H9 (cell line): ENCODE data around the gene ACVR1. TPM values are rescaled to one million over a fixed set of nuclear protein-coding genes. Genes with fewer than 3 reads are reported as not detected.

Experiments
- DNase-seq: peaks from one replicate; pipeline ENCODE4 v3.0.0-alpha.2; 2017
- H2AFZ ChIP-seq: one replicate; pipeline ENCODE4 v1.6.1; 2013; ENCODE audit warnings: mild to moderate bottlenecking, low read length, control low read depth, moderate library complexity
- H2AK5ac ChIP-seq: 2 replicates; pipeline ENCODE4 v1.6.1; 2013; ENCODE audit warnings: low read length, control low read depth, mixed read lengths; ENCODE audit not compliant: insufficient read length
- H2BK120ac ChIP-seq: one replicate; pipeline ENCODE4 v1.6.1; 2013; ENCODE audit warnings: low read depth, mild to moderate bottlenecking, low read length, control low read depth, inconsistent platforms; ENCODE audit not compliant: poor library complexity, severe bottlenecking
- H2BK12ac ChIP-seq: 2 replicates; pipeline ENCODE4 v1.6.1; 2013; ENCODE audit warnings: low read length, control low read depth, mixed read lengths, low read depth; ENCODE audit not compliant: insufficient read length
- H2BK15ac ChIP-seq: 2 replicates; pipeline ENCODE4 v1.6.1; 2013; ENCODE audit warnings: low read depth, low read length, control low read depth
- H2BK20ac ChIP-seq: one replicate; pipeline ENCODE4 v1.6.1; 2013; ENCODE audit warnings: low read depth, mild to moderate bottlenecking, low read length, control low read depth, inconsistent platforms; ENCODE audit not compliant: poor library complexity, severe bottlenecking
- H2BK5ac ChIP-seq: 2 replicates; pipeline ENCODE4 v1.6.1; 2013; ENCODE audit warnings: low read length, control low read depth, mixed read lengths; ENCODE audit not compliant: insufficient read length
- H3K14ac ChIP-seq: 2 replicates; pipeline ENCODE4 v1.6.1; 2013; ENCODE audit warnings: low read length, control low read depth; ENCODE audit not compliant: insufficient read depth
- H3K18ac ChIP-seq: 2 replicates; pipeline ENCODE4 v1.6.1; 2013; ENCODE audit warnings: low read depth, mild to moderate bottlenecking, mixed read lengths, low read length, control low read depth; ENCODE audit not compliant: insufficient read length
- H3K23ac ChIP-seq: 2 replicates; pipeline ENCODE4 v1.6.1; 2013; ENCODE audit warnings: low read length, control low read depth, mixed read lengths, low read depth; ENCODE audit not compliant: insufficient read length
- H3K23me2 ChIP-seq: 2 replicates; pipeline ENCODE4 v1.6.1; 2013; ENCODE audit warnings: low read depth, mild to moderate bottlenecking, mixed read lengths, low read length, control low read depth; ENCODE audit not compliant: insufficient read length, poor library complexity, severe bottlenecking
- H3K27ac ChIP-seq: 2 replicates; pipeline ENCODE4 v1.5.1; 2013; ENCODE audit warnings: low read length, control low read depth, mixed read lengths, low read depth; ENCODE audit not compliant: insufficient read length
- H3K27me3 ChIP-seq: 2 replicates; pipeline ENCODE4 v1.6.1; 2013; ENCODE audit warnings: low read length, control low read depth, inconsistent platforms; ENCODE audit not compliant: insufficient read depth
- H3K4ac ChIP-seq: 2 replicates; pipeline ENCODE4 v1.6.1; 2013; ENCODE audit warnings: low read depth, mild to moderate bottlenecking, control low read depth, inconsistent platforms, low read length, moderate library complexity
- H3K4me1 ChIP-seq: 2 replicates; pipeline ENCODE4 v1.6.1; 2013; ENCODE audit warnings: low read length, control low read depth, inconsistent platforms; ENCODE audit not compliant: insufficient read depth
- H3K4me2 ChIP-seq: 2 replicates; pipeline ENCODE4 v1.6.1; 2013; ENCODE audit warnings: low read length, control low read depth, mixed read lengths; ENCODE audit not compliant: insufficient read length, insufficient read depth
- H3K56ac ChIP-seq: 2 replicates; pipeline ENCODE4 v1.6.1; 2013; ENCODE audit warnings: low read depth, mild to moderate bottlenecking, mixed read lengths, low read length, control low read depth; ENCODE audit not compliant: insufficient read length
- H3K79me1 ChIP-seq: 2 replicates; pipeline ENCODE4 v1.6.1; 2013; ENCODE audit warnings: low read depth, mild to moderate bottlenecking, moderate library complexity, low read length, control low read depth, inconsistent platforms; ENCODE audit not compliant: insufficient read depth, poor library complexity, severe bottlenecking
- H3K79me2 ChIP-seq: 2 replicates; pipeline ENCODE4 v1.6.1; 2013; ENCODE audit warnings: low read length, control low read depth, inconsistent platforms; ENCODE audit not compliant: insufficient read depth
- H3K9ac ChIP-seq: 2 replicates; pipeline ENCODE4 v1.6.1; 2013; ENCODE audit warnings: low read length, control low read depth, mixed read lengths; ENCODE audit not compliant: insufficient read length; ENCODE audit errors: extremely low read depth
- H3K9me3 ChIP-seq: one replicate; pipeline ENCODE4 v1.6.1; 2013; ENCODE audit warnings: low read depth, low read length, inconsistent platforms; ENCODE audit not compliant: control insufficient read depth
- H3T11ph ChIP-seq: one replicate; pipeline ENCODE4 v1.6.1; 2013; ENCODE audit warnings: mild to moderate bottlenecking, low read length, control low read depth, inconsistent platforms
- H4K20me1 ChIP-seq: one replicate; pipeline ENCODE4 v1.6.1; 2013; ENCODE audit not compliant: control insufficient read depth, insufficient read length, insufficient read depth
- H4K5ac ChIP-seq: 2 replicates; pipeline ENCODE4 v1.6.1; 2013; ENCODE audit warnings: low read depth, mild to moderate bottlenecking, mixed read lengths, low read length, control low read depth; ENCODE audit not compliant: insufficient read length
- H4K8ac ChIP-seq: replicated peaks from 2 replicates; pipeline ENCODE4 v1.6.1; 2013; ENCODE audit warnings: low read length, control low read depth, mixed read lengths, low read depth; ENCODE audit not compliant: insufficient read length
- H4K91ac ChIP-seq: 2 replicates; pipeline ENCODE4 v1.6.1; 2013; ENCODE audit warnings: low read depth, mild to moderate bottlenecking, moderate library complexity, mixed read lengths, low read length, control low read depth; ENCODE audit not compliant: insufficient read length
- H3K27ac Mint-ChIP-seq, 3 experiments: 2 replicates in 2 of 3; 3 replicates in 1 of 3; pipeline ENCODE4 v1.8.0; 2020 to 2021; ENCODE audit warnings: mixed read lengths in 3 of 3, mild to moderate bottlenecking in 1 of 3, moderate library complexity in 1 of 3
- H3K27me3 Mint-ChIP-seq: 2 replicates; pipeline ENCODE4 v1.8.0; 2021; ENCODE audit warnings: low read depth, mild to moderate bottlenecking, moderate library complexity, mixed read lengths
- H3K36me3 Mint-ChIP-seq, 3 experiments: 2 replicates in 2 of 3; 3 replicates in 1 of 3; pipeline ENCODE4 v1.8.0; 2020 to 2021; ENCODE audit warnings: low read depth in 3 of 3, mixed read lengths in 3 of 3; ENCODE audit not compliant: insufficient read depth in 1 of 3
- H3K4me1 Mint-ChIP-seq, 2 experiments: 2 replicates each; pipeline ENCODE4 v1.8.0; 2020; ENCODE audit warnings: mixed read lengths in 2 of 2
- H3K4me3 Mint-ChIP-seq, 2 experiments: 2 replicates in 1 of 2; 3 replicates in 1 of 2; pipeline ENCODE4 v1.8.0; 2020 to 2021; ENCODE audit warnings: mild to moderate bottlenecking in 2 of 2, mixed read lengths in 2 of 2, moderate library complexity in 1 of 2
- H3K9me3 Mint-ChIP-seq, 2 experiments: 2 replicates in 1 of 2; 3 replicates in 1 of 2; pipeline ENCODE4 v1.8.0; 2020; ENCODE audit warnings: mild to moderate bottlenecking in 2 of 2, mixed read lengths in 2 of 2, moderate library complexity in 1 of 2
- CTCF ChIP-seq: fragments of 200-600 bp; sonication (generic); conservative IDR thresholded peaks from 3 replicates; pipeline ENCODE4 v1.8.0; 2021; ENCODE audit warnings: antibody characterized with exemption, mild to moderate bottlenecking
- total RNA-seq: library from RNA; stranded (reverse); gene quantifications from 2 replicates; pipeline ENCODE4 v1.2.1, GENCODE V29; 2021

Gene ACVR1
- total RNA-seq, 1 experiment from 2014 or later = 21.2 TPM

- no peak for DNase-seq
- H3K4me1 ChIP-seq = no peaks in the 10 kb centered on the region
- no peak overlapping the region for H3K9ac ChIP-seq
- Mint-ChIP-seq H3K9me3 (no peaks in the 10 kb centered on the region), H3K4me1 (peaks cover 0 to under 1% of the 10 kb centered on the region in 2 experiments; a peak in 2 of 4 replicates), H3K27ac (no peak overlapping the region), H3K27me3 (no peaks in the 10 kb centered on the region; the same call in 1 of the 2 replicates), H3K4me3 (no peak overlapping the region), H3K36me3 (no peaks in the 10 kb centered on the region)
- no peak for TF ChIP-seq CTCF
- H3K9me3 ChIP-seq = no peaks in the 10 kb centered on the region
- H2BK20ac ChIP-seq = no peak overlapping the region
- H4K5ac ChIP-seq = no peak overlapping the region
- H4K20me1 ChIP-seq = no peaks in the 10 kb centered on the region
- no peak overlapping the region for H2BK120ac ChIP-seq
- no peak overlapping the region for H3K23ac ChIP-seq
- H4K8ac ChIP-seq = no peak overlapping the region
- no peak overlapping the region for H2AK5ac ChIP-seq
- H3K23me2 ChIP-seq = no peaks in the 10 kb centered on the region
- no peaks in the 10 kb centered on the region for H3K79me2 ChIP-seq
- no peak overlapping the region for H3K4ac ChIP-seq
- H3T11ph ChIP-seq = no peak overlapping the region
- H3K27ac ChIP-seq = no peak overlapping the region
- H3K4me2 ChIP-seq = no peak overlapping the region
- H2BK12ac ChIP-seq = no peak overlapping the region
- no peak overlapping the region for H3K18ac ChIP-seq
- H3K14ac ChIP-seq = no peak overlapping the region
- H2BK5ac ChIP-seq = no peak overlapping the region
- H3K27me3 ChIP-seq = no peaks in the 10 kb centered on the region
- no peaks in the 10 kb centered on the region for H3K79me1 ChIP-seq
- H2BK15ac ChIP-seq = no peak overlapping the region
- no peak overlapping the region for H2AFZ ChIP-seq
- H3K56ac ChIP-seq = no peak overlapping the region
- no peak overlapping the region for H4K91ac ChIP-seq
Measured at GRCh38 chr2:157911246-157911645, 35.1 kb upstream of the ACVR1 start.
